Sigmoid colon (tissue), 4 donors: ENCODE measurements around the gene KRT79.

Experiments
- CTCF ChIP-seq, 4 experiments: fragments of 450-650 bp in 3 of 4; fragments of 200-600 bp in 1 of 4; IDR thresholded peaks; one replicate each; pipeline ENCODE4 v1.5.1; 2016 to 2019; ENCODE audit warnings: antibody characterized with exemption in 4 of 4, mild to moderate bottlenecking in 3 of 4, moderate library complexity in 2 of 4
- POLR2A ChIP-seq, 2 donors: fragments of 450-650 bp; IDR thresholded peaks; one replicate each; pipeline ENCODE4 v1.6.1; 2016; ENCODE audit warnings: antibody characterized with exemption in 2 of 2, mild to moderate bottlenecking in 2 of 2, moderate library complexity in 2 of 2
- POLR2AphosphoS5 ChIP-seq, 4 donors: sonication (generic); formaldehyde crosslinking; IDR thresholded peaks; one replicate each; pipeline ENCODE4 v1.6.1; 2017; ENCODE audit warnings: antibody characterized with exemption in 4 of 4

- no peak for TF ChIP-seq CTCF (IDR thresholded peaks at IDR 0.05)
- no peak for TF ChIP-seq POLR2A (IDR thresholded peaks at IDR 0.05)
- no peak for TF ChIP-seq POLR2AphosphoS5 (IDR thresholded peaks at IDR 0.05)
Observed at GRCh38 chr12:52871291-52872039, 37.4 kb upstream of the KRT79 start.
